Endothelial cell of umbilical vein (primary cell): ENCODE data around the gene CLDN9. TPM values are rescaled to one million over a fixed set of nuclear protein-coding genes. Genes with fewer than 3 reads are reported as not detected.

Experiments
- BruUV-seq: library from RNA; stranded (reverse); fragments of 400-500 nt; replicated peaks from 2 replicates; lab custom pipeline; 2021; lab: Mats Ljungman, UMichigan
- CTCF ChIA-PET: fragments of 300-600, 350-600 bp; sonication (Branson Sonifier 250); formaldehyde crosslinking; loops from one replicate; lab custom pipeline; 2021; ENCODE audit warnings: antibody characterized with exemption, inconsistent platforms; lab: Charles Lee
- POLR2A ChIA-PET: fragments of 300-600, 350-600 bp; sonication (Branson Sonifier 250); formaldehyde crosslinking; loops from one replicate; lab custom pipeline; 2021; ENCODE audit warnings: antibody characterized with exemption, inconsistent platforms; lab: Charles Lee
- DNase-seq: peaks from one replicate; pipeline ENCODE4 v3.0.0-alpha.2; 2011; ENCODE audit warnings: low read depth, low spot score
- FAIRE-seq: peaks from 2 replicates; lab custom pipeline; 2011; peaks lifted over from hg19 to GRCh38; lab: Jason Lieb, UNC
- H2AFZ ChIP-seq: 2 replicates; pipeline ENCODE4 v1.6.0; 2012; ENCODE audit warnings: low read depth, low read length, control low read depth, inconsistent platforms
- H3K27ac ChIP-seq: 2 replicates; pipeline ENCODE4 v1.5.1; 2011; ENCODE audit warnings: low read depth, mild to moderate bottlenecking, control low read depth, low read length, moderate library complexity; ENCODE audit not compliant: insufficient read depth
- H3K27me3 ChIP-seq, 2 experiments: 2 replicates each; pipeline versions ENCODE4 v1.6.0 to v1.6.1; 2011; ENCODE audit warnings: low read length in 2 of 2, mixed read lengths in 1 of 2; ENCODE audit not compliant: control insufficient read depth in 2 of 2, insufficient read depth in 2 of 2
- H3K36me3 ChIP-seq, 2 experiments: 2 replicates in 1 of 2; 3 replicates in 1 of 2; pipeline ENCODE4 v1.5.1; 2011; ENCODE audit warnings: low read length in 2 of 2, mild to moderate bottlenecking in 1 of 2, moderate library complexity in 1 of 2; ENCODE audit not compliant: control insufficient read depth in 2 of 2, insufficient read depth in 2 of 2; ENCODE audit errors: extremely low read depth in 1 of 2
- H3K4me1 ChIP-seq: 3 replicates; pipeline ENCODE4 v1.5.1; 2011; ENCODE audit warnings: mild to moderate bottlenecking, low read length; ENCODE audit not compliant: control insufficient read depth, insufficient read depth; ENCODE audit errors: extremely low read depth
- H3K4me2 ChIP-seq: 2 replicates; pipeline ENCODE4 v1.6.1; 2011; ENCODE audit warnings: low read length, control low read depth, mixed read lengths; ENCODE audit not compliant: insufficient read depth
- H3K4me3 ChIP-seq, 3 experiments: fragments of 200-600 bp in 1 of 3; sonication (generic), shearing (Covaris generic) in 1 of 3; replicated peaks in 1 of 3; 2 replicates each; pipeline ENCODE4 v1.5.1; 2011 to 2016; ENCODE audit warnings: control low read depth in 3 of 3, low read length in 3 of 3, mild to moderate bottlenecking in 2 of 3, inconsistent platforms in 1 of 3, low read depth in 1 of 3, moderate library complexity in 1 of 3; ENCODE audit not compliant: insufficient read depth in 1 of 3
- H3K79me2 ChIP-seq: 2 replicates; pipeline ENCODE4 v1.6.0; 2012; ENCODE audit warnings: low read length, inconsistent platforms; ENCODE audit not compliant: control insufficient read depth, insufficient read depth
- H3K9ac ChIP-seq: replicated peaks from 2 replicates; pipeline ENCODE3; 2011; ENCODE audit warnings: low read length, control low read depth; ENCODE audit not compliant: insufficient read depth; ENCODE audit errors: extremely low read depth
- H3K9me1 ChIP-seq: replicated peaks from 3 replicates; pipeline ENCODE4 v1.6.0; 2011; ENCODE audit warnings: mild to moderate bottlenecking, low read length; ENCODE audit not compliant: control insufficient read depth, insufficient read depth; ENCODE audit errors: extremely low read depth
- H3K9me3 ChIP-seq: replicated peaks from 2 replicates; pipeline ENCODE4 v1.5.1; 2012; ENCODE audit warnings: low read length, inconsistent platforms; ENCODE audit not compliant: control insufficient read depth, insufficient read depth
- H4K20me1 ChIP-seq: replicated peaks from 2 replicates; pipeline ENCODE3; 2011; ENCODE audit warnings: mild to moderate bottlenecking, low read length; ENCODE audit not compliant: control insufficient read depth, insufficient read depth; ENCODE audit errors: extremely low read depth
- EZH2 ChIP-seq: IDR thresholded peaks from 2 replicates; pipeline ENCODE4 v1.6.1; 2012; ENCODE audit warnings: borderline replicate concordance, low read depth, mild to moderate bottlenecking, moderate library complexity, low read length, inconsistent platforms; ENCODE audit not compliant: severe bottlenecking
- FOS ChIP-seq: IDR thresholded peaks from 2 replicates; pipeline ENCODE4 v1.6.1; 2011; ENCODE audit warnings: mild to moderate bottlenecking, low read length, moderate library complexity, borderline replicate concordance; ENCODE audit not compliant: insufficient read depth
- GATA2 ChIP-seq: IDR thresholded peaks from 2 replicates; pipeline ENCODE4 v1.7.0; 2011; ENCODE audit warnings: low read depth, mild to moderate bottlenecking, moderate library complexity, mixed read lengths, low read length; ENCODE audit not compliant: insufficient read length, insufficient read depth
- JUN ChIP-seq: IDR thresholded peaks from 2 replicates; pipeline ENCODE4 v1.6.1; 2011; ENCODE audit warnings: borderline replicate concordance, low read depth; ENCODE audit not compliant: insufficient read length, insufficient read depth
- MAX ChIP-seq: IDR thresholded peaks from 2 replicates; pipeline ENCODE4 v1.6.1; 2011; ENCODE audit not compliant: insufficient read depth, insufficient read length
- MYC ChIP-seq: IDR thresholded peaks from one replicate; pipeline ENCODE4 v1.6.1; 2011; ENCODE audit warnings: mild to moderate bottlenecking, low read depth, low read length
- POLR2A ChIP-seq: IDR thresholded peaks from 2 replicates; pipeline ENCODE4 v1.6.1; 2012; ENCODE audit warnings: low read depth, mild to moderate bottlenecking, control low read depth, low read length
- dilution Hi-C: fragments of 300-500 bp; cut with MboI; formaldehyde crosslinking; loops from one replicate; pipeline ENCODE4 v1.15.0; 2019; ENCODE audit warnings: low sequenced_read_pairs; ENCODE audit not compliant: extremely low pct_ligation_motif_present
- intact Hi-C: fragments of 100-400 bp; cut with micrococcal nuclease; formaldehyde crosslinking; loops from one replicate; pipeline ENCODE4 v1.10.0; 2022
- polyA plus RNA-seq, 4 experiments: library from polyadenylated mRNA; depleted of rRNA in 3 of 4; stranded (reverse) in 3 of 4; unstranded in 1 of 4; fragments of >200 nt; gene quantifications; 2 replicates each; pipeline versions ENCODE4 v1.2.1 to v1.2.3, GENCODE V29; 2011 to 2012; ENCODE audit warnings: missing spikeins in 1 of 4
- total RNA-seq: library from RNA; stranded (reverse); gene quantifications from 2 replicates; pipeline ENCODE4 v1.2.3, GENCODE V29; 2021

The CLDN9 gene
- total and polyA plus RNA-seq, 2 donors (not counting 3 experiments of a cell fraction or from before 2014, with no cell fraction given), result 0.06 TPM; not detected in 1

GRCh38 chr16:2974319-2975056 is 38.2 kb upstream of the CLDN9 start:
- DNase-seq (no peak), FAIRE-seq (no peak)
- no peak overlapping the region for H3K4me2 ChIP-seq
- H2AFZ ChIP-seq, result no peak overlapping the region
- H3K4me1 ChIP-seq, result peaks cover 7% of the 10 kb centered on the region
- no peak overlapping the region for H3K9ac ChIP-seq
- dilution Hi-C loops, result no loop called here
- peaks cover 13% of the 10 kb centered on the region for H3K79me2 ChIP-seq
- ChIA-PET CTCF (no interaction called here), POLR2A (no interaction called here)
- intact Hi-C loops, result no loop called here
- peaks cover 0 to 2% of the 10 kb centered on the region in 2 experiments for H3K36me3 ChIP-seq
- H3K27ac ChIP-seq, result no peak overlapping the region
- H3K9me3 ChIP-seq, result no peaks in the 10 kb centered on the region
- H3K4me3 ChIP-seq, result no peak overlapping the region
- no TSS peak for BruUV-seq
- TF ChIP-seq MAX, result no peak
- no peak for TF ChIP-seq GATA2
- no peak for TF ChIP-seq FOS
- TF ChIP-seq JUN, result no peak
- TF ChIP-seq MYC, result no peak
- no peak for TF ChIP-seq POLR2A
- TF ChIP-seq EZH2, result no peak
- H3K9me1 ChIP-seq, result no peaks in the 10 kb centered on the region
- H3K27me3 ChIP-seq, result no peaks in the 10 kb centered on the region
- H4K20me1 ChIP-seq, result no peaks in the 10 kb centered on the region
